Uterus (tissue), 4 donors: ENCODE data around the gene KMT5B. TPM values are rescaled to one million over a fixed set of nuclear protein-coding genes. Genes with fewer than 3 reads are reported as not detected.
"Not testable (repeated sequence)": the region's sequence is repeated elsewhere in the genome, so short reads cannot be mapped to it uniquely, and the experiment has no call there.

Source experiments
- DNase-seq, 2 donors: peaks; one replicate each; pipeline ENCODE4 v3.0.0-alpha.2; 2019 to 2020
- H3K27ac ChIP-seq, 2 donors: fragments of 200-600 bp; sonication (generic); 1 replicate in 1 of 2; 2 replicates in 1 of 2; pipeline ENCODE4 v1.5.1; 2016 to 2018
- H3K27me3 ChIP-seq, 2 donors: fragments of 200-600 bp; sonication (generic); one replicate each; pipeline ENCODE4 v1.5.1; 2018 to 2019; ENCODE audit warnings: control low read depth in 1 of 2
- H3K36me3 ChIP-seq, 2 donors: fragments of 200-600 bp; sonication (generic); one replicate each; pipeline ENCODE4 v1.5.1; 2019; ENCODE audit warnings: control low read depth in 1 of 2
- H3K4me1 ChIP-seq, 2 donors: fragments of 200-600 bp; sonication (generic); one replicate each; pipeline ENCODE4 v1.5.1; 2018 to 2019; ENCODE audit warnings: control low read depth in 1 of 2
- H3K4me3 ChIP-seq, 2 donors: fragments of 200-600 bp; sonication (generic); 1 replicate in 1 of 2; 2 replicates in 1 of 2; pipeline ENCODE4 v1.5.1; 2018 to 2019; ENCODE audit warnings: mild to moderate bottlenecking in 1 of 2
- H3K9me3 ChIP-seq, 2 donors: fragments of 200-600 bp; sonication (generic); one replicate each; pipeline ENCODE4 v1.5.1; 2019; ENCODE audit warnings: control low read depth in 1 of 2
- CTCF ChIP-seq, 4 experiments: fragments of 200-600 bp in 2 of 4; fragments of 450-650 bp in 2 of 4; sonication (generic) in 2 of 4; IDR thresholded peaks; one replicate each; pipeline ENCODE4 v1.5.1; 2016 to 2019; ENCODE audit warnings: antibody characterized with exemption in 4 of 4, mild to moderate bottlenecking in 2 of 4, moderate library complexity in 1 of 4
- POLR2A ChIP-seq, 2 donors: fragments of 450-650 bp; IDR thresholded peaks; one replicate each; pipeline ENCODE4 v1.6.1; 2016; ENCODE audit warnings: antibody characterized with exemption in 2 of 2, mild to moderate bottlenecking in 1 of 2, moderate library complexity in 1 of 2
- intact Hi-C: fragments of 100-400 bp; cut with DNase I; formaldehyde crosslinking; loops from one replicate; pipeline ENCODE4 v1.15.1; 2023; ENCODE audit warnings: low total_unique reads
- total RNA-seq, 4 donors: library from RNA; depleted of rRNA in 3 of 4; stranded (reverse); fragments of >200 nt in 3 of 4; gene quantifications; one replicate each; pipeline versions ENCODE4 v1.1.0 to v1.2.4, GENCODE V29; 2014 to 2023
- donor health status: DM: yes; HTN: yes; CAD: no.

Gene KMT5B
- total RNA-seq, 4 donors from 2014 or later: 13.5 to 108 (median 79.4) TPM

GRCh38 chr11:68255526-68255925 is 42.4 kb upstream of the KMT5B start:
- intact Hi-C loops: loop anchor here (5.0 kb wide), 1 partner anchor 42 kb away; no protein-coding TSS in a partner anchor
- DNase-seq: no peak
- Histone ChIP-seq H3K27me3 (no peaks in the 10 kb centered on the region), H3K9me3 (no peaks in the 10 kb centered on the region), H3K4me1 (peaks cover 5 to 8% of the 10 kb centered on the region in 2 donors), H3K27ac (peak overlapping the region; percentile 79 to 81), H3K4me3 (no peak overlapping the region), H3K36me3 (no peaks in the 10 kb centered on the region)
- TF ChIP-seq POLR2A (IDR thresholded peaks at IDR 0.05): no peak
- TF ChIP-seq CTCF (IDR thresholded peaks at IDR 0.05): no peak

DNA sequence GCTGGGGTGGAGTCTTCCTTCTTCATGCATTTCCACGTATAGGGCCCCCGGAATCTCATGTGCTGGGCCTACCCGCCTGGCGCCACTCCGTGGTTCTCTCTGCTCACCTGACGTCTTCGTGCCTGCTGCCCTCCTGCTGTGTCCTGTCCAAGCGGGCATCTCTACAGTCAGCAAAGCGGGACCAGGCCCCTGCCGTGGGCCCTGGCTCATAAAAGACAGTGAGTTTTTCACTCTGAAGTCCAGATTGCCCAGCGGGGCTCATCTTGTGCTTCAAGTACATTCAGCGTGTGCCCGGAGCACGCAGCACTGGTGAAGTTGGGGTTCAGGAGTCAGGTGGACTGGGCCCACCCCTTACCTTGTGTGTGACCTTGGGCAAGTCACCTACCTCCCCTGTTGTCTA is 41.3 kb upstream of the KMT5B start:
- intact Hi-C loops: no loop called here

GRCh38 chr11:68251765-68252164 is 38.7 kb upstream of the KMT5B start:
- no peak for DNase-seq
- no peak for TF ChIP-seq POLR2A (IDR thresholded peaks at IDR 0.05)
- TF ChIP-seq CTCF (IDR thresholded peaks at IDR 0.05): no peak
- Histone ChIP-seq H3K4me1 (peaks cover 3 to 5% of the 10 kb centered on the region in 2 donors), H3K36me3 (no peaks in the 10 kb centered on the region), H3K4me3 (no peak overlapping the region), H3K9me3 (no peaks in the 10 kb centered on the region), H3K27ac (no peak overlapping the region), H3K27me3 (no peaks in the 10 kb centered on the region)
- intact Hi-C loops: no loop called here

More for the DNA sequence above, 41.3 kb upstream of the KMT5B start:
- Histone ChIP-seq H3K36me3 (no peaks in the 10 kb centered on the region), H3K4me1 (peaks cover 5 to 8% of the 10 kb centered on the region in 2 donors), H3K27me3 (no peaks in the 10 kb centered on the region), H3K4me3 (no peak overlapping the region), H3K9me3 (no peaks in the 10 kb centered on the region), H3K27ac (no peak overlapping the region)
- TF ChIP-seq POLR2A (IDR thresholded peaks at IDR 0.05) (no peak), CTCF (IDR thresholded peaks at IDR 0.05) (no peak)
- no peak for DNase-seq

GRCh38 chr11:68244912-68245311 is 31.8 kb upstream of the KMT5B start:
- intact Hi-C loops: not testable (repeated sequence)

GRCh38 chr11:68243847-68244246 is 30.8 kb upstream of the KMT5B start:
- H3K27ac ChIP-seq, intact Hi-C loops, DNase-seq, H3K4me3 ChIP-seq, H3K9me3 ChIP-seq, H3K4me1 ChIP-seq, H3K27me3 ChIP-seq, H3K36me3 ChIP-seq: not testable (repeated sequence)

More at GRCh38 chr11:68244912-68245311, 31.8 kb upstream of the KMT5B start:
- H3K27ac ChIP-seq, DNase-seq, H3K9me3 ChIP-seq, H3K27me3 ChIP-seq, H3K36me3 ChIP-seq, H3K4me1 ChIP-seq, H3K4me3 ChIP-seq: not testable (repeated sequence)

DNA sequence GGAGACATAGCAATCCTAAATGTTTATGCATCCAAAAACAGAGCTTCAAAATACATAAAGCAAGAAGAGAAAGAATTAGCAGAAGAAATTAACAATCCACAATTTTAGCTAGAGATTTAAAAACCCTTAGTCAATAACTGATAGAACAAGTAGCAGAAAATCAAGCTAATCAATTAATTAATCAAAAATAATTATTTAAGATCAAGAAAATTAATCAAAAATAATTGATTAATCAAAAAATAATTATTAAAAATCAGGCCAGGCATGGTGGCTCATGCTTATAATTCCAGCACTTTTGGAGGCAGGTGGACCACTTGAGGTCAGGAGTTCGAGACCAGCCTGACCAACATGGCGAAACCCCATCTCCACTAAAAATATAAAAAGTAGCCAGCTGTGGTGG is 29.5 kb upstream of the KMT5B start:
- no peak overlapping the region for H3K4me3 ChIP-seq
- intact Hi-C loops: no loop called here
- no peaks in the 10 kb centered on the region for H3K27me3 ChIP-seq
- TF ChIP-seq CTCF (IDR thresholded peaks at IDR 0.05): no peak
- no peak for TF ChIP-seq POLR2A (IDR thresholded peaks at IDR 0.05)
- H3K4me1 ChIP-seq: no peaks in the 10 kb centered on the region
- H3K27ac ChIP-seq: no peak overlapping the region
- H3K36me3 ChIP-seq: no peaks in the 10 kb centered on the region
- no peak for DNase-seq
- no peaks in the 10 kb centered on the region for H3K9me3 ChIP-seq
